GM18511 (cell line): ENCODE measurements around the gene CHD2.

Source experiments
- ATAC-seq: cut with Tn5 transposase; IDR thresholded peaks from one replicate; pipeline ENCODE4 v1.9.1; 2021; ENCODE audit warnings: mild to moderate bottlenecking, moderate library complexity; ENCODE audit not compliant: unreplicated experiment

CHD2 gene

GRCh38 chr15:92884436-92885223 lies 15.5 kb upstream of the CHD2 start:
- ATAC-seq = no peak

- no peak for ATAC-seq
Observed at GRCh38 chr15:92885224-92886041, 14.7 kb upstream of the CHD2 start.

- no peak for ATAC-seq
Observed at GRCh38 chr15:92886042-92886537, 14.0 kb upstream of the CHD2 start.

- ATAC-seq = no peak
Observed at GRCh38 chr15:92886815-92887214, 13.3 kb upstream of the CHD2 start.

GRCh38 chr15:92887869-92888268 lies 12.3 kb upstream of the CHD2 start:
- no peak for ATAC-seq

- no peak for ATAC-seq
Observed at GRCh38 chr15:92889390-92890107, 10.6 kb upstream of the CHD2 start.

- no peak for ATAC-seq
Observed at GRCh38 chr15:92891533-92892200, 8.5 kb upstream of the CHD2 start.

GRCh38 chr15:92892201-92892555 lies 7.9 kb upstream of the CHD2 start:
- no peak for ATAC-seq

- ATAC-seq = no peak
Observed at GRCh38 chr15:92893200-92893599, 6.9 kb upstream of the CHD2 start.

- ATAC-seq = no peak
Observed at GRCh38 chr15:92896561-92896960, 3.6 kb upstream of the CHD2 start.

GRCh38 chr15:92897620-92898019 lies 2.5 kb upstream of the CHD2 start:
- ATAC-seq = no peak

- ATAC-seq = no peak
Observed at GRCh38 chr15:92898988-92899582, 1.0 kb upstream of the CHD2 start.

- ATAC-seq = no peak
Observed at GRCh38 chr15:92899601-92899947, 550 bp upstream of the CHD2 start.

GRCh38 chr15:92900731-92901071 lies 577 bp downstream of the CHD2 start:
- no peak for ATAC-seq

- ATAC-seq = no peak
Observed at GRCh38 chr15:92901072-92901761, 1.1 kb downstream of the CHD2 start.

GRCh38 chr15:92901995-92902394 lies 1.9 kb downstream of the CHD2 start:
- no peak for ATAC-seq

GRCh38 chr15:92902737-92903593 lies 2.8 kb downstream of the CHD2 start:
- ATAC-seq = no peak

- no peak for ATAC-seq
Observed at GRCh38 chr15:92903631-92903965, 3.5 kb downstream of the CHD2 start.

GRCh38 chr15:92903966-92904721 lies 4.0 kb downstream of the CHD2 start:
- ATAC-seq = peak; percentile 80
